Endodermal cell (in vitro differentiated cells): ENCODE measurements around the gene NEAT1. TPM values are rescaled to one million over a fixed set of nuclear protein-coding genes. Genes with fewer than 3 reads are reported as not detected.
A peak's percentile ranks its signal among the peaks of the same experiment; 100 is the strongest.

Experiments
- DNase-seq: peaks from one replicate; pipeline ENCODE4 v3.0.0-alpha.2; 2017
- H3K27ac ChIP-seq: 2 replicates; pipeline ENCODE4 v1.5.1; 2013; ENCODE audit warnings: mild to moderate bottlenecking, low read depth, low read length, moderate library complexity
- H3K27me3 ChIP-seq: 2 replicates; pipeline ENCODE4 v1.6.1; 2013; ENCODE audit warnings: mild to moderate bottlenecking, low read length, moderate library complexity; ENCODE audit not compliant: insufficient read depth, control insufficient read depth, poor library complexity, severe bottlenecking
- H3K36me3 ChIP-seq: 2 replicates; pipeline ENCODE4 v1.7.0; 2013; ENCODE audit warnings: mild to moderate bottlenecking, low read length, moderate library complexity; ENCODE audit not compliant: control insufficient read depth, insufficient read depth
- H3K4me1 ChIP-seq: one replicate; pipeline ENCODE4 v1.7.0; 2013; ENCODE audit warnings: low read length; ENCODE audit not compliant: control insufficient read depth, insufficient read depth
- H3K4me3 ChIP-seq: 2 replicates; pipeline ENCODE4 v1.5.1; 2013; ENCODE audit warnings: mild to moderate bottlenecking, low read length, moderate library complexity
- H3K9ac ChIP-seq: 2 replicates; pipeline ENCODE4 v1.6.1; 2013; ENCODE audit warnings: mild to moderate bottlenecking, low read length, moderate library complexity; ENCODE audit not compliant: poor library complexity, severe bottlenecking; ENCODE audit errors: extremely low read depth
- H3K9me3 ChIP-seq: 2 replicates; pipeline ENCODE4 v1.6.1; 2013; ENCODE audit warnings: mild to moderate bottlenecking, low read length, moderate library complexity; ENCODE audit not compliant: control insufficient read depth
- H3K27ac Mint-ChIP-seq: 2 replicates; pipeline ENCODE4 v1.8.0; 2020; ENCODE audit warnings: mixed read lengths
- H3K27me3 Mint-ChIP-seq: 2 replicates; pipeline ENCODE4 v1.8.0; 2021; ENCODE audit warnings: mild to moderate bottlenecking, mixed read lengths; ENCODE audit not compliant: insufficient read depth
- H3K36me3 Mint-ChIP-seq: 2 replicates; pipeline ENCODE4 v1.8.0; 2020; ENCODE audit warnings: low read depth, mixed read lengths
- H3K4me1 Mint-ChIP-seq: 2 replicates; pipeline ENCODE4 v1.8.0; 2020; ENCODE audit warnings: mixed read lengths
- H3K4me3 Mint-ChIP-seq: 2 replicates; pipeline ENCODE4 v1.8.0; 2020; ENCODE audit warnings: mild to moderate bottlenecking, moderate library complexity, mixed read lengths
- H3K9me3 Mint-ChIP-seq: 2 replicates; pipeline ENCODE4 v1.8.0; 2020; ENCODE audit warnings: mild to moderate bottlenecking, mixed read lengths
- whole genome bisulfite sequencing, 2 experiments: methylation state at CpG; one replicate each; pipeline versions ENCODE4 v1.1.5 to v1.1.7; 2013; ENCODE audit warnings: missing lambda C conversion rate in 2 of 2, mixed read lengths in 1 of 2; ENCODE audit not compliant: insufficient coverage in 1 of 2, insufficient read length in 1 of 2; 5-methylcytosine and 5-hydroxymethylcytosine counted together
- long read RNA-seq, 4 experiments: library from polyadenylated mRNA in 2 of 4; library from RNA in 1 of 4; library from capped mRNA in 1 of 4; stranded (forward) in 3 of 4; unstranded in 1 of 4; transcript quantifications; one replicate each; pipeline ENCODE4 v2.0.0, GENCODE V29; 2020 to 2021; ENCODE audit warnings: inconsistent platforms in 1 of 4
- polyA plus RNA-seq, 2 experiments: library from polyadenylated mRNA; stranded (reverse); fragments of 50-300 nt; gene quantifications; one replicate each; pipeline ENCODE4 v1.2.3, GENCODE V29; 2013
- total RNA-seq, 2 donors: library from RNA; stranded (reverse); fragmentation: NEBNext Ultra II Directional in 1 of 2; extraction: Animal tissue kit (Norgen Biotek cat#: 25700) in 1 of 2; gene quantifications; 2 replicates in 1 of 2; 3 replicates in 1 of 2; pipeline ENCODE4 v1.2.1, GENCODE V29; 2021
- TF ChIP-seq, protein P1 (sequence below): fragments of 200-600 bp; sonication (generic); conservative IDR thresholded peaks from 2 replicates; pipeline ENCODE4 v1.5.0; 2021; ENCODE audit warnings: antibody characterized with exemption, mild to moderate bottlenecking

NEAT1 gene
- 10 to 100 TPM; 61.3 to 85.2 TPM for total RNA-seq
- 21.0 TPM for polyA plus RNA-seq (2013, experiment 1 of 2)
- 14.2 TPM for polyA plus RNA-seq (2013, experiment 2 of 2)
- long read RNA-seq, experiment 1, full-length matches to known transcripts: 4 of 4 reads
- long read RNA-seq, experiment 1, partial matches to known transcripts: 0 of 4 reads
- long read RNA-seq, experiment 1, other reads (novel, unspliced or antisense): 0 of 4 reads
- long read RNA-seq, experiment 2, full-length matches to known transcripts: 5 of 5 reads
- long read RNA-seq, experiment 2, partial matches to known transcripts: 0 of 5 reads
- long read RNA-seq, experiment 2, other reads (novel, unspliced or antisense): 0 of 5 reads
- long read RNA-seq, experiment 3, full-length matches to known transcripts: 3 of 3 reads
- long read RNA-seq, experiment 3, partial matches to known transcripts: 0 of 3 reads
- long read RNA-seq, experiment 3, other reads (novel, unspliced or antisense): 0 of 3 reads
- long read RNA-seq, experiment 4, full-length matches to known transcripts: 6 of 6 reads
- long read RNA-seq, experiment 4, partial matches to known transcripts: 0 of 6 reads
- long read RNA-seq, experiment 4, other reads (novel, unspliced or antisense): 0 of 6 reads

DNA sequence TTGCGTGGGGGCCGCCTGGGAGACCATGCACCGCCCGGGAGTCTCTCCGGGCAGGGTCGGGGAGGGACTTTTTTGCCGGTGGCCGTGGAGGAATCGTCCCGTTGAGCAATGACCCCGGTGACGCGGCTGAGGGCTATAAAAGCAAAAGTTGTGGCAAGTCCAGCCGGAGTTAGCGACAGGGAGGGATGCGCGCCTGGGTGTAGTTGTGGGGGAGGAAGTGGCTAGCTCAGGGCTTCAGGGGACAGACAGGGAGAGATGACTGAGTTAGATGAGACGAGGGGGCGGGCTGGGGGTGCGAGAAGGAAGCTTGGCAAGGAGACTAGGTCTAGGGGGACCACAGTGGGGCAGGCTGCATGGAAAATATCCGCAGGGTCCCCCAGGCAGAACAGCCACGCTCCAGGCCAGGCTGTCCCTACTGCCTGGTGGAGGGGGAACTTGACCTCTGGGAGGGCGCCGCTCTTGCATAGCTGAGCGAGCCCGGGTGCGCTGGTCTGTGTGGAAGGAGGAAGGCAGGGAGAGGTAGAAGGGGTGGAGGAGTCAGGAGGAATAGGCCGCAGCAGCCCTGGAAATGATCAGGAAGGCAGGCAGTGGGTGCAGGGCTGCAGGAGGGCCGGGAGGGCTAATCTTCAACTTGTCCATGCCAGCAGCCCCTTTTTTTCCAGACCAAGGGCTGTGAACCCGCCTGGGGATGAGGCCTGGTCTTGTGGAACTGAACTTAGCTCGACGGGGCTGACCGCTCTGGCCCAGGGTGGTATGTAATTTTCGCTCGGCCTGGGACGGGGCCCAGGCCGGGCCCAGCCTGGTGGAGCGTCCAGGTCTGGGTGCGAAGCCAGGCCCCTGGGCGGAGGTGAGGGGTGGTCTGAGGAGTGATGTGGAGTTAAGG is at the start of gene NEAT1:
NEAT1 (plus strand) TSS at position 166 of the 883 bp plus-strand sequence.
- Histone ChIP-seq H3K4me1 (peaks cover 20% of the 10 kb centered on the region), H3K9ac (peak within 1 kb of the TSS; percentile 98), H3K27ac (peak within 1 kb of the TSS; percentile 99), H3K27me3 (no peaks in the 10 kb centered on the region), H3K36me3 (peaks cover 9% of the 10 kb centered on the region), H3K9me3 (no peaks in the 10 kb centered on the region), H3K4me3 (peak within 1 kb of the TSS; percentile 83)
- Mint-ChIP-seq H3K9me3 (no peaks in the 10 kb centered on the region), H3K4me3 (peak within 1 kb of the TSS; percentile 62), H3K36me3 (no peaks in the 10 kb centered on the region), H3K27ac (peak within 1 kb of the TSS; percentile 98), H3K4me1 (peaks cover 80% of the 10 kb centered on the region), H3K27me3 (no peaks in the 10 kb centered on the region)
- DNase-seq: peak; percentile 94
- WGBS, 2 experiments: 24 to 37% methylated on average over 15 to 40 of the region's 40 CpGs
- TF ChIP-seq, protein P1, sequence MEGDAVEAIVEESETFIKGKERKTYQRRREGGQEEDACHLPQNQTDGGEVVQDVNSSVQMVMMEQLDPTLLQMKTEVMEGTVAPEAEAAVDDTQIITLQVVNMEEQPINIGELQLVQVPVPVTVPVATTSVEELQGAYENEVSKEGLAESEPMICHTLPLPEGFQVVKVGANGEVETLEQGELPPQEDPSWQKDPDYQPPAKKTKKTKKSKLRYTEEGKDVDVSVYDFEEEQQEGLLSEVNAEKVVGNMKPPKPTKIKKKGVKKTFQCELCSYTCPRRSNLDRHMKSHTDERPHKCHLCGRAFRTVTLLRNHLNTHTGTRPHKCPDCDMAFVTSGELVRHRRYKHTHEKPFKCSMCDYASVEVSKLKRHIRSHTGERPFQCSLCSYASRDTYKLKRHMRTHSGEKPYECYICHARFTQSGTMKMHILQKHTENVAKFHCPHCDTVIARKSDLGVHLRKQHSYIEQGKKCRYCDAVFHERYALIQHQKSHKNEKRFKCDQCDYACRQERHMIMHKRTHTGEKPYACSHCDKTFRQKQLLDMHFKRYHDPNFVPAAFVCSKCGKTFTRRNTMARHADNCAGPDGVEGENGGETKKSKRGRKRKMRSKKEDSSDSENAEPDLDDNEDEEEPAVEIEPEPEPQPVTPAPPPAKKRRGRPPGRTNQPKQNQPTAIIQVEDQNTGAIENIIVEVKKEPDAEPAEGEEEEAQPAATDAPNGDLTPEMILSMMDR: no peak

DNA sequence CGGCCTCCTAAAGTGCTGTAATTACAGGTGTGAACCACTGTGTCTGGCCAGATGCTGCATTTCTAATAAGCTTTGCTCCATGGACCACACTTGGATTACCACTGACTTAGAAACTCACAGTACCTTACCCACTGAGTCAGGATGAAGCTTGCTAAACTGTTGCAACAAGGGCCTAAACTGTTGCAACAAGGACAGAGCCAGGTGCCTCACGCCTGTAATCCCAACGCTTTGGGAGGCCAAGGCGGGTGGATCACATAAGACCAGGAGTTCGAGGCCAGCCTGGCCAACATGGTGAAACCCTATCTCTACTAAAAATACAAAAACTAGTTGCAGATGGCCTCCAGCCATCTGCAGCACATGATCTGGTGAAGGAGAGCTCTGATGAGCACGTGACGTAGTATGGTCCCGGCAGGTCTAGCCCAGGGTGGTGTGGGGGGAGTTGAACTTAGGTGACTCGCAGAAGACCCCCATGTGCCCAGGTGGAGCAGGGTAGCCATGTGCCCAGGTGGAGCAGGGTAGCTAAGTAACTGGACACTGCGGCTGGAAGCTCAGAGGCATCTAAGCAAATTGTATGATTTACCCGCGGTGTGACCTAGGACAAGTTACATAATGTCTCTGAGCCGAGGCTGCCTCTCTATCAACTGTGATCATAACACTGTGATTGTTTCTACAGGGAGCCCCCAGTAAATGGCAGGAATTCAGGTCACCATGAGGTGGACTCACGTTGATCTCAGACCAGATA is 48.6 kb upstream of the NEAT1 start:
- Histone ChIP-seq H3K27me3 (no peaks in the 10 kb centered on the region), H3K4me1 (peaks cover 4% of the 10 kb centered on the region), H3K27ac (no peak overlapping the region), H3K9ac (no peak overlapping the region), H3K4me3 (no peak overlapping the region), H3K36me3 (no peaks in the 10 kb centered on the region), H3K9me3 (no peaks in the 10 kb centered on the region)
- no peak overlapping the region for H3K4me3 Mint-ChIP-seq
- no peaks in the 10 kb centered on the region for H3K9me3 Mint-ChIP-seq
- TF ChIP-seq, protein P1: no peak
- peak; percentile 39 for DNase-seq
- WGBS, 2 experiments: 92 to 93% methylated on average over 10 to 14 of the region's 14 CpGs
- no peaks in the 10 kb centered on the region for H3K27me3 Mint-ChIP-seq
- no peaks in the 10 kb centered on the region for H3K36me3 Mint-ChIP-seq
- no peak overlapping the region for H3K27ac Mint-ChIP-seq
- H3K4me1 Mint-ChIP-seq: peaks cover 6% of the 10 kb centered on the region

DNA sequence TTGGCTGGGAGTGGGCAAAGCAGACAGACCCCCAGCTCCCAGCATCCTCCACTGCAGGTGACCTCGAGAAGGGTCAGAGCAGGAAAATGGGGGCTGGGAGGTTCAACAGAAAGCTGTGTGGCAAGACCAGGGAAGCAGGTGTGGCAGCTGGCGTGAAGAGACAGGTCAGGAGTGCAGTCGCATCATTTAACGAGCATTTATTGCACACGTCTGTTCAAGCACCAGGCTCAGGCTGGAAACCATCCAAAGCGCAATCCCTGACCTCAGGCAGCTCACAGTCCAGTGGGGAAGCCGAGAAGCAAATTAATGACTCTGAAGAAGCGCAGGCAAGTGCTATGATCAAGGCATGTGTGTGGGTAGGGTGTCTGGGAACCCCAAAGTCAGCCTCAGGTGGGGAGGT is 47.6 kb upstream of the NEAT1 start:
- Mint-ChIP-seq H3K36me3 (no peaks in the 10 kb centered on the region), H3K4me3 (no peak overlapping the region), H3K4me1 (peaks cover 6% of the 10 kb centered on the region), H3K27ac (no peak overlapping the region), H3K9me3 (no peaks in the 10 kb centered on the region), H3K27me3 (no peaks in the 10 kb centered on the region)
- no peak for DNase-seq
- Histone ChIP-seq H3K27me3 (no peaks in the 10 kb centered on the region), H3K9ac (no peak overlapping the region), H3K9me3 (no peaks in the 10 kb centered on the region), H3K4me3 (no peak overlapping the region), H3K27ac (no peak overlapping the region), H3K4me1 (peaks cover 4% of the 10 kb centered on the region), H3K36me3 (no peaks in the 10 kb centered on the region)
- 90 to 94% methylated on average over 8 of the region's 8 CpGs for WGBS, 2 experiments
- TF ChIP-seq, protein P1: no peak
